ENCODE results near the gene ADAM8. TPM values are rescaled to one million over a fixed set of nuclear protein-coding genes. Genes with fewer than 3 reads are reported as not detected.

The ADAM8 gene
- total and polyA plus RNA-seq, 10 of the 15 experiments (the other 5 are each of a cell fraction or from before 2014, with no cell fraction given): 0.37 to 92.7 (median 21.7) TPM

DNA sequence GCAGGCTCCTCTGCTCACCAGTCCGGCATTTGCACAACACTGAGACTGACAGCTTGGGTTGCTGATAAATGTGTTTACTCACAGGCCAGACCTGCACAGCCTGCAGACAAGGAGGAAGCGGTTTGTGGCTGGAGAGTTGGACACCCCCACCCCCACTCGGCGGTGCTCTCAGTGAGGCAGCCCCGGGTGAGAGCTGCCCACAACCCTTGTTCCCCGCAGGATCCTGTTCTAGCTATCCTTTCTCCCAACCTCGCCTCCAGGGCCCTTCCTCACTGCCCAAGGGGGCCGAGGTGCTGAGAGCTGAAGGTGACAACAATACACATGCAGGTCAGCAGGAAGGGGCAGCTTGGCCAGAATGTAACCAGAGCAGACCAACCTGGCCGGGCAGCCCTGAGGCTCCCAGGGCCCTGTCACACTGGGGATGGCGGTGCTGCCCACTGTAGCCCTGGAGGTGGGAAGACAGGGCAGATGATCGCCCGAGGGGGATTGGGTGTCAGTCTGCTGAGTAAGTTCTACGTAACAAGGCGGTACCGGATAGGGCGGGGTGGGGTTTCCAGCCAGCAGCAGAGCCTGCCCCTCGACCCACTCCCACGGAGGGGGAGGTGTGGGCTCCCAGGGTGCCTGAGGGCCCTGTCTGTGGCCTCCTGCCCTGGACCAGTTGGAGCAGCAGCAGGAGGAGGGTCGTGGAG is 2.1 kb upstream of the ADAM8 start (continued):
- TF ChIP-seq, protein P1, sequence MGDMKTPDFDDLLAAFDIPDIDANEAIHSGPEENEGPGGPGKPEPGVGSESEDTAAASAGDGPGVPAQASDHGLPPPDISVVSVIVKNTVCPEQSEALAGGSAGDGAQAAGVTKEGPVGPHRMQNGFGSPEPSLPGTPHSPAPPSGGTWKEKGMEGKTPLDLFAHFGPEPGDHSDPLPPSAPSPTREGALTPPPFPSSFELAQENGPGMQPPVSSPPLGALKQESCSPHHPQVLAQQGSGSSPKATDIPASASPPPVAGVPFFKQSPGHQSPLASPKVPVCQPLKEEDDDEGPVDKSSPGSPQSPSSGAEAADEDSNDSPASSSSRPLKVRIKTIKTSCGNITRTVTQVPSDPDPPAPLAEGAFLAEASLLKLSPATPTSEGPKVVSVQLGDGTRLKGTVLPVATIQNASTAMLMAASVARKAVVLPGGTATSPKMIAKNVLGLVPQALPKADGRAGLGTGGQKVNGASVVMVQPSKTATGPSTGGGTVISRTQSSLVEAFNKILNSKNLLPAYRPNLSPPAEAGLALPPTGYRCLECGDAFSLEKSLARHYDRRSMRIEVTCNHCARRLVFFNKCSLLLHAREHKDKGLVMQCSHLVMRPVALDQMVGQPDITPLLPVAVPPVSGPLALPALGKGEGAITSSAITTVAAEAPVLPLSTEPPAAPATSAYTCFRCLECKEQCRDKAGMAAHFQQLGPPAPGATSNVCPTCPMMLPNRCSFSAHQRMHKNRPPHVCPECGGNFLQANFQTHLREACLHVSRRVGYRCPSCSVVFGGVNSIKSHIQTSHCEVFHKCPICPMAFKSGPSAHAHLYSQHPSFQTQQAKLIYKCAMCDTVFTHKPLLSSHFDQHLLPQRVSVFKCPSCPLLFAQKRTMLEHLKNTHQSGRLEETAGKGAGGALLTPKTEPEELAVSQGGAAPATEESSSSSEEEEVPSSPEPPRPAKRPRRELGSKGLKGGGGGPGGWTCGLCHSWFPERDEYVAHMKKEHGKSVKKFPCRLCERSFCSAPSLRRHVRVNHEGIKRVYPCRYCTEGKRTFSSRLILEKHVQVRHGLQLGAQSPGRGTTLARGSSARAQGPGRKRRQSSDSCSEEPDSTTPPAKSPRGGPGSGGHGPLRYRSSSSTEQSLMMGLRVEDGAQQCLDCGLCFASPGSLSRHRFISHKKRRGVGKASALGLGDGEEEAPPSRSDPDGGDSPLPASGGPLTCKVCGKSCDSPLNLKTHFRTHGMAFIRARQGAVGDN (IDR thresholded peaks at IDR 0.05): no peak
- TF ChIP-seq SP1 (IDR thresholded peaks at IDR 0.05; ENCODE audit: low read depth, low read length): peak; percentile 35
- TF ChIP-seq TARDBP (IDR thresholded peaks at IDR 0.05; ENCODE audit: borderline replicate concordance): no peak
- peak; percentile 88 for TF ChIP-seq RUNX3 (IDR thresholded peaks at IDR 0.05; ENCODE audit: low read length)
- TF ChIP-seq, protein P2, sequence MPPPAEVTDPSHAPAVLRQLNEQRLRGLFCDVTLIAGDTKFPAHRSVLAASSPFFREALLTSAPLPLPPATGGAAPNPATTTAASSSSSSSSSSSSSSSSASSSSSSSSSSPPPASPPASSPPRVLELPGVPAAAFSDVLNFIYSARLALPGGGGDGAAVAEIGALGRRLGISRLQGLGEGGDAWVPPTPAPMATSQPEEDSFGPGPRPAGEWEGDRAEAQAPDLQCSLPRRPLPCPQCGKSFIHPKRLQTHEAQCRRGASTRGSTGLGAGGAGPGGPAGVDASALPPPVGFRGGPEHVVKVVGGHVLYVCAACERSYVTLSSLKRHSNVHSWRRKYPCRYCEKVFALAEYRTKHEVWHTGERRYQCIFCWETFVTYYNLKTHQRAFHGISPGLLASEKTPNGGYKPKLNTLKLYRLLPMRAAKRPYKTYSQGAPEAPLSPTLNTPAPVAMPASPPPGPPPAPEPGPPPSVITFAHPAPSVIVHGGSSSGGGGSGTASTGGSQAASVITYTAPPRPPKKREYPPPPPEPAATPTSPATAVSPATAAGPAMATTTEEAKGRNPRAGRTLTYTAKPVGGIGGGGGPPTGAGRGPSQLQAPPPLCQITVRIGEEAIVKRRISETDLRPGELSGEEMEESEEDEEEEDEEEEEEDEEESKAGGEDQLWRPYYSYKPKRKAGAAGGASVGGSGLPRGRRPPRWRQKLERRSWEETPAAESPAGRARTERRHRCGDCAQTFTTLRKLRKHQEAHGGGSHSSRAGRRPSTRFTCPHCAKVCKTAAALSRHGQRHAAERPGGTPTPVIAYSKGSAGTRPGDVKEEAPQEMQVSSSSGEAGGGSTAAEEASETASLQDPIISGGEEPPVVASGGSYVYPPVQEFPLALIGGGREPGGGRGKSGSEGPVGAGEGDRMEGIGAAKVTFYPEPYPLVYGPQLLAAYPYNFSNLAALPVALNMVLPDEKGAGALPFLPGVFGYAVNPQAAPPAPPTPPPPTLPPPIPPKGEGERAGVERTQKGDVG (CRISPR knock-in tag; IDR thresholded peaks at IDR 0.05): no peak
- no peak for TF ChIP-seq ZNF207 (IDR thresholded peaks at IDR 0.05; ENCODE audit: borderline replicate concordance)
- no peak for TF ChIP-seq ESRRA (IDR thresholded peaks at IDR 0.05; ENCODE audit: low read length)
- TF ChIP-seq, protein P3, sequence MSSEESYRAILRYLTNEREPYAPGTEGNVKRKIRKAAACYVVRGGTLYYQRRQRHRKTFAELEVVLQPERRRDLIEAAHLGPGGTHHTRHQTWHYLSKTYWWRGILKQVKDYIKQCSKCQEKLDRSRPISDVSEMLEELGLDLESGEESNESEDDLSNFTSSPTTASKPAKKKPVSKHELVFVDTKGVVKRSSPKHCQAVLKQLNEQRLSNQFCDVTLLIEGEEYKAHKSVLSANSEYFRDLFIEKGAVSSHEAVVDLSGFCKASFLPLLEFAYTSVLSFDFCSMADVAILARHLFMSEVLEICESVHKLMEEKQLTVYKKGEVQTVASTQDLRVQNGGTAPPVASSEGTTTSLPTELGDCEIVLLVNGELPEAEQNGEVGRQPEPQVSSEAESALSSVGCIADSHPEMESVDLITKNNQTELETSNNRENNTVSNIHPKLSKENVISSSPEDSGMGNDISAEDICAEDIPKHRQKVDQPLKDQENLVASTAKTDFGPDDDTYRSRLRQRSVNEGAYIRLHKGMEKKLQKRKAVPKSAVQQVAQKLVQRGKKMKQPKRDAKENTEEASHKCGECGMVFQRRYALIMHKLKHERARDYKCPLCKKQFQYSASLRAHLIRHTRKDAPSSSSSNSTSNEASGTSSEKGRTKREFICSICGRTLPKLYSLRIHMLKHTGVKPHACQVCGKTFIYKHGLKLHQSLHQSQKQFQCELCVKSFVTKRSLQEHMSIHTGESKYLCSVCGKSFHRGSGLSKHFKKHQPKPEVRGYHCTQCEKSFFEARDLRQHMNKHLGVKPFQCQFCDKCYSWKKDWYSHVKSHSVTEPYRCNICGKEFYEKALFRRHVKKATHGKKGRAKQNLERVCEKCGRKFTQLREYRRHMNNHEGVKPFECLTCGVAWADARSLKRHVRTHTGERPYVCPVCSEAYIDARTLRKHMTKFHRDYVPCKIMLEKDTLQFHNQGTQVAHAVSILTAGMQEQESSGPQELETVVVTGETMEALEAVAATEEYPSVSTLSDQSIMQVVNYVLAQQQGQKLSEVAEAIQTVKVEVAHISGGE (CRISPR knock-in tag; IDR thresholded peaks at IDR 0.05): no peak
- TF ChIP-seq HCFC1 (IDR thresholded peaks at IDR 0.05; ENCODE audit: low read length): no peak
- TF ChIP-seq, protein P4, sequence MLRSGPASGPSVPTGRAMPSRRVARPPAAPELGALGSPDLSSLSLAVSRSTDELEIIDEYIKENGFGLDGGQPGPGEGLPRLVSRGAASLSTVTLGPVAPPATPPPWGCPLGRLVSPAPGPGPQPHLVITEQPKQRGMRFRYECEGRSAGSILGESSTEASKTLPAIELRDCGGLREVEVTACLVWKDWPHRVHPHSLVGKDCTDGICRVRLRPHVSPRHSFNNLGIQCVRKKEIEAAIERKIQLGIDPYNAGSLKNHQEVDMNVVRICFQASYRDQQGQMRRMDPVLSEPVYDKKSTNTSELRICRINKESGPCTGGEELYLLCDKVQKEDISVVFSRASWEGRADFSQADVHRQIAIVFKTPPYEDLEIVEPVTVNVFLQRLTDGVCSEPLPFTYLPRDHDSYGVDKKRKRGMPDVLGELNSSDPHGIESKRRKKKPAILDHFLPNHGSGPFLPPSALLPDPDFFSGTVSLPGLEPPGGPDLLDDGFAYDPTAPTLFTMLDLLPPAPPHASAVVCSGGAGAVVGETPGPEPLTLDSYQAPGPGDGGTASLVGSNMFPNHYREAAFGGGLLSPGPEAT (IDR thresholded peaks at IDR 0.05; ENCODE audit: low read depth): no peak
- TF ChIP-seq, protein P5, sequence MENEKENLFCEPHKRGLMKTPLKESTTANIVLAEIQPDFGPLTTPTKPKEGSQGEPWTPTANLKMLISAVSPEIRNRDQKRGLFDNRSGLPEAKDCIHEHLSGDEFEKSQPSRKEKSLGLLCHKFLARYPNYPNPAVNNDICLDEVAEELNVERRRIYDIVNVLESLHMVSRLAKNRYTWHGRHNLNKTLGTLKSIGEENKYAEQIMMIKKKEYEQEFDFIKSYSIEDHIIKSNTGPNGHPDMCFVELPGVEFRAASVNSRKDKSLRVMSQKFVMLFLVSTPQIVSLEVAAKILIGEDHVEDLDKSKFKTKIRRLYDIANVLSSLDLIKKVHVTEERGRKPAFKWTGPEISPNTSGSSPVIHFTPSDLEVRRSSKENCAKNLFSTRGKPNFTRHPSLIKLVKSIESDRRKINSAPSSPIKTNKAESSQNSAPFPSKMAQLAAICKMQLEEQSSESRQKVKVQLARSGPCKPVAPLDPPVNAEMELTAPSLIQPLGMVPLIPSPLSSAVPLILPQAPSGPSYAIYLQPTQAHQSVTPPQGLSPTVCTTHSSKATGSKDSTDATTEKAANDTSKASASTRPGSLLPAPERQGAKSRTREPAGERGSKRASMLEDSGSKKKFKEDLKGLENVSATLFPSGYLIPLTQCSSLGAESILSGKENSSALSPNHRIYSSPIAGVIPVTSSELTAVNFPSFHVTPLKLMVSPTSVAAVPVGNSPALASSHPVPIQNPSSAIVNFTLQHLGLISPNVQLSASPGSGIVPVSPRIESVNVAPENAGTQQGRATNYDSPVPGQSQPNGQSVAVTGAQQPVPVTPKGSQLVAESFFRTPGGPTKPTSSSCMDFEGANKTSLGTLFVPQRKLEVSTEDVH (IDR thresholded peaks at IDR 0.05; ENCODE audit: low read depth, partially characterized antibody): no peak
- TF ChIP-seq RCOR1 (conservative IDR thresholded peaks at IDR 0.05; ENCODE audit: low read depth, low read length): no peak
- no peak for TF ChIP-seq SRF (IDR thresholded peaks at IDR 0.05; ENCODE audit: low read depth in 2 of 2, low read length in 2 of 2)
